IMR-90 (cell line): ENCODE results near the gene UNK. TPM values are rescaled to one million over a fixed set of nuclear protein-coding genes. Genes with fewer than 3 reads are reported as not detected.

Source experiments
- ATAC-seq: fragments of 200-7000 bp; cut with Tn5 transposase; 2 replicates; pipeline ENCODE4 v1.9.1; 2020; ENCODE audit warnings: low read depth, mild to moderate bottlenecking, moderate library complexity
- BruUV-seq: library from RNA; stranded (reverse); fragments of 400-500 nt; replicated peaks from 2 replicates; lab custom pipeline; 2021; lab: Mats Ljungman, UMichigan
- CTCF ChIA-PET: fragments of 300-600 bp; formaldehyde crosslinking; extraction: SDS; loops from one replicate; lab custom pipeline; 2021; ENCODE audit warnings: antibody characterized with exemption; lab: Yijun Ruan, JAX
- POLR2A ChIA-PET: fragments of 300-600 bp; sonication (Branson Sonifier 250); formaldehyde crosslinking; loops from one replicate; lab custom pipeline; 2022; ENCODE audit warnings: antibody characterized with exemption; ENCODE audit not compliant: unreplicated experiment; lab: Charles Lee
- DNase-seq: peaks from one replicate; pipeline ENCODE4 v3.0.0; 2013
- H2AFZ ChIP-seq: replicated peaks from 2 replicates; pipeline ENCODE3; 2013; ENCODE audit warnings: low read length, mild to moderate bottlenecking; ENCODE audit not compliant: poor library complexity
- H2AK5ac ChIP-seq: 2 replicates; pipeline ENCODE4 v1.6.1; 2013; ENCODE audit warnings: low read depth, low read length, inconsistent platforms
- H2AK9ac ChIP-seq: replicated peaks from 2 replicates; pipeline ENCODE3; 2013; ENCODE audit warnings: mild to moderate bottlenecking, low read depth, low read length, moderate library complexity; ENCODE audit not compliant: poor library complexity
- H2BK120ac ChIP-seq: 2 replicates; pipeline ENCODE4 v1.6.1; 2013; ENCODE audit warnings: low read depth, low read length, inconsistent platforms
- H2BK15ac ChIP-seq: 3 replicates; pipeline ENCODE4 v1.6.1; 2013; ENCODE audit warnings: low read depth, low read length, inconsistent platforms
- H2BK20ac ChIP-seq: 2 replicates; pipeline ENCODE4 v1.6.1; 2013; ENCODE audit warnings: low read depth, mild to moderate bottlenecking, inconsistent platforms, low read length, moderate library complexity
- H2BK5ac ChIP-seq: 2 replicates; pipeline ENCODE4 v1.6.1; 2013; ENCODE audit warnings: mild to moderate bottlenecking, low read depth, low read length, inconsistent platforms; ENCODE audit not compliant: poor library complexity, severe bottlenecking
- H3K14ac ChIP-seq: replicated peaks from 2 replicates; pipeline ENCODE4 v1.6.1; 2013; ENCODE audit warnings: low read depth, low read length, inconsistent platforms
- H3K18ac ChIP-seq: 2 replicates; pipeline ENCODE4 v1.6.1; 2013; ENCODE audit warnings: low read depth, low read length, control low read depth
- H3K23ac ChIP-seq: 2 replicates; pipeline ENCODE4 v1.6.1; 2013; ENCODE audit warnings: low read depth, low read length, inconsistent platforms
- H3K27ac ChIP-seq: 2 replicates; pipeline ENCODE4 v1.5.1; 2013; ENCODE audit warnings: mild to moderate bottlenecking, control low read depth, low read length; ENCODE audit not compliant: insufficient read depth
- H3K27me3 ChIP-seq: 2 replicates; pipeline ENCODE4 v1.6.1; 2013; ENCODE audit warnings: low read length; ENCODE audit not compliant: control insufficient read depth, insufficient read depth
- H3K36me3 ChIP-seq: 2 replicates; pipeline ENCODE4 v1.6.1; 2013; ENCODE audit warnings: low read length, mixed read lengths; ENCODE audit not compliant: control insufficient read depth, insufficient read depth
- H3K4ac ChIP-seq: 2 replicates; pipeline ENCODE4 v1.6.1; 2013; ENCODE audit warnings: low read depth, low read length, inconsistent platforms
- H3K4me1 ChIP-seq: 2 replicates; pipeline ENCODE4 v1.6.1; 2013; ENCODE audit warnings: low read length, mixed read lengths; ENCODE audit not compliant: control insufficient read depth, insufficient read depth
- H3K4me2 ChIP-seq: 2 replicates; pipeline ENCODE4 v1.6.1; 2013; ENCODE audit warnings: low read depth, mild to moderate bottlenecking, control low read depth, low read length, moderate library complexity
- H3K4me3 ChIP-seq: 2 replicates; pipeline ENCODE4 v1.5.1; 2013; ENCODE audit warnings: low read depth, mild to moderate bottlenecking, control low read depth, low read length, moderate library complexity; ENCODE audit not compliant: insufficient read depth
- H3K56ac ChIP-seq: 2 replicates; pipeline ENCODE4 v1.6.1; 2013; ENCODE audit warnings: low read length, inconsistent platforms; ENCODE audit not compliant: insufficient read depth; ENCODE audit errors: extremely low read depth
- H3K79me1 ChIP-seq, 2 experiments: 2 replicates each; pipeline ENCODE4 v1.6.1; 2013; ENCODE audit warnings: low read length in 2 of 2, inconsistent platforms in 1 of 2, low read depth in 1 of 2
- H3K9ac ChIP-seq: 2 replicates; pipeline ENCODE4 v1.6.1; 2013; ENCODE audit warnings: low read depth, low read length, control low read depth
- H3K9me1 ChIP-seq: 2 replicates; pipeline ENCODE4 v1.6.1; 2013; ENCODE audit warnings: low read length, inconsistent platforms; ENCODE audit not compliant: insufficient read depth
- H3K9me3 ChIP-seq: 2 replicates; pipeline ENCODE4 v1.6.1; 2013; ENCODE audit warnings: low read length; ENCODE audit not compliant: control insufficient read depth, insufficient read depth
- H4K20me1 ChIP-seq: 2 replicates; pipeline ENCODE4 v1.6.1; 2013; ENCODE audit warnings: low read length, inconsistent platforms; ENCODE audit not compliant: insufficient read depth
- H4K5ac ChIP-seq: 2 replicates; pipeline ENCODE4 v1.6.1; 2013; ENCODE audit warnings: mild to moderate bottlenecking, low read depth, low read length, control low read depth
- H4K8ac ChIP-seq, 2 experiments: 2 replicates each; pipeline ENCODE4 v1.6.1; 2013; ENCODE audit warnings: low read depth in 2 of 2, low read length in 2 of 2, control low read depth in 1 of 2, inconsistent platforms in 1 of 2
- H4K91ac ChIP-seq: 2 replicates; pipeline ENCODE4 v1.6.1; 2013; ENCODE audit warnings: low read depth, low read length, inconsistent platforms; ENCODE audit not compliant: insufficient read depth
- BHLHE40 ChIP-seq: fragments of 150-350 bp; IDR thresholded peaks from 2 replicates; pipeline ENCODE4 v1.6.1; 2016; ENCODE audit warnings: mild to moderate bottlenecking, low read depth, low read length
- CEBPB ChIP-seq: IDR thresholded peaks from 2 replicates; pipeline ENCODE4 v1.6.1; 2012; ENCODE audit warnings: low read depth, low read length, improper control_type of control experiment
- CHD1 ChIP-seq: IDR thresholded peaks from 2 replicates; pipeline ENCODE4 v1.6.1; 2012; ENCODE audit warnings: low read depth, low read length, improper control_type of control experiment
- CTCF ChIP-seq: conservative IDR thresholded peaks from 2 replicates; pipeline ENCODE4 v1.5.1; 2012; ENCODE audit warnings: mild to moderate bottlenecking, low read depth, low read length, improper control_type of control experiment
- ELK1 ChIP-seq: fragments of 150-350 bp; IDR thresholded peaks from 2 replicates; pipeline ENCODE4 v1.6.1; 2016; ENCODE audit warnings: low read depth, mild to moderate bottlenecking, low read length, moderate library complexity, borderline replicate concordance
- MAFK ChIP-seq: IDR thresholded peaks from 2 replicates; pipeline ENCODE4 v1.6.1; 2012; ENCODE audit warnings: low read depth, low read length, improper control_type of control experiment
- MAZ ChIP-seq: IDR thresholded peaks from 2 replicates; pipeline ENCODE4 v1.6.1; 2012; ENCODE audit warnings: low read depth, mild to moderate bottlenecking, low read length, improper control_type of control experiment, moderate library complexity, borderline replicate concordance
- MXI1 ChIP-seq: IDR thresholded peaks from 2 replicates; pipeline ENCODE4 v1.6.1; 2012; ENCODE audit warnings: low read depth, mild to moderate bottlenecking, low read length, moderate library complexity, borderline replicate concordance
- NFE2L2 ChIP-seq: fragments of 150-350 bp; IDR thresholded peaks from 2 replicates; pipeline ENCODE4 v1.6.1; 2016; ENCODE audit warnings: low read depth, mild to moderate bottlenecking, low read length
- POLR2A ChIP-seq: IDR thresholded peaks from 2 replicates; pipeline ENCODE4 v1.6.1; 2012; ENCODE audit warnings: mild to moderate bottlenecking, low read depth, low read length
- RAD21 ChIP-seq: IDR thresholded peaks from 2 replicates; pipeline ENCODE4 v1.6.1; 2012; ENCODE audit warnings: low read length, improper control_type of control experiment
- RFX5 ChIP-seq: IDR thresholded peaks from 2 replicates; pipeline ENCODE4 v1.8.0; 2012; ENCODE audit warnings: low read depth, mild to moderate bottlenecking, low read length, moderate library complexity
- USF2 ChIP-seq: fragments of 150-350 bp; IDR thresholded peaks from 2 replicates; pipeline ENCODE4 v1.6.1; 2017; ENCODE audit warnings: mild to moderate bottlenecking, antibody characterized with exemption, low read length, low read depth
- WGBS, 2 experiments: methylation state at CpG; one replicate each; pipeline versions ENCODE4 v1.1.5 to v1.1.7; 2013; ENCODE audit warnings: missing lambda C conversion rate in 2 of 2; ENCODE audit not compliant: insufficient read length in 1 of 2; ENCODE audit errors: extremely low coverage in 2 of 2; 5-methylcytosine and 5-hydroxymethylcytosine counted together
- dilution Hi-C: fragments of 300-500 bp; cut with HindIII; formaldehyde crosslinking; loops from one replicate; pipeline ENCODE4 v1.14.3; 2018; ENCODE audit warnings: low sequenced_read_pairs; ENCODE audit not compliant: unreplicated experiment
- in situ Hi-C: fragments of 300-500 bp; cut with MboI; formaldehyde crosslinking; loops from 3 replicates; pipeline ENCODE4 v1.14.3; 2019; ENCODE audit warnings: low sequenced_read_pairs, inconsistent platforms, mixed read lengths
- intact Hi-C: fragments of 100-400 bp; cut with micrococcal nuclease; formaldehyde crosslinking; loops from 2 replicates; pipeline ENCODE4 v1.10.0; 2022
- polyA plus RNA-seq, 3 experiments: library from polyadenylated mRNA; depleted of rRNA; stranded (reverse); fragments of >200 nt; gene quantifications; 2 replicates each; pipeline ENCODE4 v1.2.3, GENCODE V29; 2012; ENCODE audit warnings: low replicate concordance in 1 of 3
- total RNA-seq: library from RNA; depleted of rRNA; stranded (reverse); fragments of >200 nt; gene quantifications from 2 replicates; pipeline ENCODE4 v1.2.3, GENCODE V29; 2012

UNK gene
- total and polyA plus RNA-seq, 2 of the 4 experiments (the other 2 are of a cell fraction) = 15.4 to 17.3 TPM

- Histone ChIP-seq H3K23ac (peak overlapping the region; percentile 100), H3K36me3 (no peaks in the 10 kb centered on the region), H2BK15ac (peak overlapping the region; percentile 88; the same call in 2 of the 3 replicates), H2AK9ac (peak overlapping the region; percentile 99), H4K8ac (peak overlapping the region; percentile 99 to 100), H4K20me1 (no peaks in the 10 kb centered on the region), H3K27me3 (no peaks in the 10 kb centered on the region), H3K27ac (peak overlapping the region; percentile 97), H3K14ac (peak overlapping the region; percentile 100), H3K9me3 (no peaks in the 10 kb centered on the region), H2AK5ac (peak overlapping the region; percentile 96), H3K79me1 (peaks cover 17 to 40% of the 10 kb centered on the region in 2 experiments), H3K9ac (peak overlapping the region; percentile 86), H3K9me1 (peaks cover 12% of the 10 kb centered on the region), H3K18ac (peak overlapping the region; percentile 96), H4K5ac (peak overlapping the region; percentile 99), H2BK5ac (peak overlapping the region; percentile 96), H2BK20ac (peak overlapping the region; percentile 53), H4K91ac (peak overlapping the region; percentile 100), H3K4me2 (peak overlapping the region; percentile 93), H3K4me3 (peak overlapping the region; percentile 54), H3K4me1 (peaks cover 16% of the 10 kb centered on the region), H3K4ac (peak overlapping the region; percentile 100), H3K56ac (peak overlapping the region; percentile 99), H2BK120ac (peak overlapping the region; percentile 95), H2AFZ (peak overlapping the region; percentile 98)
- in situ Hi-C loops = no loop called here
- dilution Hi-C loops = no loop called here
- 7% methylated on average over 20 of the region's 43 CpGs; no CpG with 5 or more reads in 1 of the 2 experiments for WGBS, 2 experiments
- DNase-seq = peak; percentile 86
- ChIA-PET POLR2A (no interaction called here), CTCF (no interaction called here)
- peak; percentile 80 for ATAC-seq
- TSS peak; percentile 37 for BruUV-seq
- intact Hi-C loops = loop anchor here (10.0 kb wide), 1 partner anchor 90 kb away; the partner anchor contains the start of gene TRIM47
- TF ChIP-seq CEBPB (no peak), POLR2A (peak; percentile 41), RAD21 (no peak), CTCF (no peak), USF2 (peak; percentile 37; the same call in 1 of the 2 replicates), MAFK (peak; percentile 26; the same call in 1 of the 2 replicates), CHD1 (0 out of 2 replicates have a peak, but pooled peaks have one; percentile 55), ELK1 (no peak), NFE2L2 (no peak), BHLHE40 (no peak; the same call in 1 of the 2 replicates), MAZ (peak; percentile 88), RFX5 (no peak), MXI1 (0 out of 2 replicates have a peak, but pooled peaks have one; percentile 50)
Observed at GRCh38 chr17:75785016-75785890, 647 bp downstream of the UNK start.
